GM19324 (cell line): ENCODE measurements around the gene POMGNT2.
"Not testable (repeated sequence)": the region's sequence is repeated elsewhere in the genome, so short reads cannot be mapped to it uniquely, and the experiment has no call there.

ENCODE experiments used
- ATAC-seq: cut with Tn5 transposase; IDR thresholded peaks from one replicate; pipeline ENCODE4 v1.9.1; 2021; ENCODE audit warnings: mild to moderate bottlenecking, moderate library complexity; ENCODE audit not compliant: unreplicated experiment, low FRiP score

The POMGNT2 gene

DNA sequence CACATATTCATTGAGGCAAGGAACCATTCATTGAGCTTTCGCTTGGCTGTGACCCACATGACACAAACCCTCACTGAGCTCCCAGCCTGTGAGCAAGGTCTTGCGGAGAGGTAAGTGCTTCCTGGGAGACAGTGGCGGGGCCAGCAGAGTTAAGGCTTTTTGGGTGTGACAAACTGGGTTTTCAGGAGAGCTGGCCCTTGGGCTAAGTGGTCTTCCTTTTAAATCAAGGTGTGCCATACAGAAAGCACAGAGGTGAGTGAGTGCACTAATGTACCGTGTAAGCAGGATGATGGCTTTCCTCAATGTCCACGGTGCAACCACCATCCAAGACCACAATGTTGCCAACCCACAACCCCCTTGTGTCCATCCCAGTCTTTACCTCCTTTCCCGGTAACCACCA is 28.6 kb downstream of the POMGNT2 start:
- ATAC-seq, result no peak

DNA sequence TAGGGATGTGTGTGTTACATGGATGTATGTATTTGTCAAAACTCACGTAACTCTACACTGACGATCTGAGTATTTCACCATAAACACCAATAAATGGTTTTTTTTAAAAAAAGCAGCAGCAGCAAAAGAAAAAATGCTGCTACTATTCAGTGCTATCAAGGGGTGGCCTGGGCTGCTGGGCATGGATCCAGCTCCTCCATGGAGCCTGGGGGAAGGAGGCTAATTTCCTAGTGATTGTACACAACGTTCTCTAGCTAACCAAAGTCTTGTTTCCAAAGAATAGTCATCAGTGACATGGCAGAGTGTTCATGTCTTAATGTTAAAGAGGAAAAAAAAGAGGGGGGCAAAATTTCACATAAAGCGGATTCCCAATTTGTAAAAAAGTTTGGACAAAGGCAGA is 29.0 kb downstream of the POMGNT2 start:
- ATAC-seq, result no peak

DNA sequence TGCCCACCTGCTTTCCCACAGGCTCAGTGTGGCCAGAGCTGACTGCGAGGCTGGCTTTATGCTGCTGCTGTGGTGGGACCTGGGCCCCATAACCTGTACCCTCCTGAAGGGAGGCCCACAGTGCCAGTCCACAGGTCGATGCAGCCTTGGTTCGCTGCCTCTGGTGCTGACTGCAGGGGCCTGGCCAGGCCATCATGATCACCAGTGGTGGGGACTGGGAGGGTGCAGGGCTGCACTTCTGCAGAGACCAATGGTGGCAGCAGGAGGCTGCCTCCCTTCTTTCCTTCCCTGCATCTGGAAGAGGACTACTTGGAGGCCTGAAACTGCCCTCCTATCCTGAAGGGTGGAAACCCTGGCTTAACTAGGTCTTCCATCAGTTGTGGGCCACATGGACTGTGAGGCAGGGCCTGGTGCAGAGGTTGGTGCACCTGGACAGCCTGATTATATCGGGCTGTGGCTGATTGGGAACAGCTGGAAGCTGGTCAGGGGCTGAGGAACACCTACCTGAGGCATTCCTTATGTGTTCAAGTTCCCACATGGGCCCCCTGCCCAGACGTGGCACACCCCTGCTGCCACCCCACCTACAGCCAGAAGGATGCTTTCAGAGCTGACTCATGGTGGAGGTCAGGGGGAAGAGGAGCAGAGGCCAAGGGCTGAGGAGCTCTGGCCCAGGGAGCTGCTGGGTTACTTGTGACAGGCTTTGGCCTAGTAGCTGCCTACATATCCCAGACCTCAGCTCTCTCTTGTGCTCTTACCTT is 29.8 kb downstream of the POMGNT2 start:
- ATAC-seq, result no peak

DNA sequence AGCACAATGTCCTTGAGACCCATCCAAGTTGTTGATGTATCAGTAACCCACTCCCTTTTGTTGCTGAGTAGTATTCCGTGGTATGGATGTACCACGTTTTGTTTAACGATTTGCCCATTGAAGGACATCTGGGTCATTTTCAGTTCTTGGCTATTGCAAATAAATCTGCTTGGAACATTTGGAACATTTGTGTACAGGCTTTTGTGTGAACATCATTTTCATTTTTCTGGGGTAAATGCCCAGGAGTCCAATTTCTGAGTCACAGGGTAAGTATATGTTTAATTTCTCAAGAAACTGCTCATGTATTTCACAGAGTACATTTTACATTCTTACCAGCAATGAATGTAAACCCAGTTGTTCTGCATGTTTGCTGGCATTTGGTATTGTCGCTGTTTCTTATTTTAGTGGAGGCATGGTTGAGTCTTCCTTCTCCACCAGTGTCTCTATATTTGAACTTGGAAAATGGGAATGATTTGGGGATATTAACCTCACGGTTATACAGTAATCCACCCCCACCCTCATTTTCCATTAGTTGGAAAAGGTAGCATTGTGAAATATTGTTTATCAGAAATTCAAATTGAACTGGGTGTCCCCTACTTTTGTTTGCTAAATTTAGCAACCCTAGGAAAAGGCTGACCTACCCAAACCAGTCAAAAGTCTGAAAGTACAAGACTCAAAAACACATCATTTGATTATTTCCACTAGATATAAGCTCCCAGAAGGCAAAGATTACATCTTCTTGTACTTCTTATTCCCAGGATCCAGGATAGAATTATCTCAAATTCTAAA is 30.8 kb downstream of the POMGNT2 start:
- no peak for ATAC-seq

DNA sequence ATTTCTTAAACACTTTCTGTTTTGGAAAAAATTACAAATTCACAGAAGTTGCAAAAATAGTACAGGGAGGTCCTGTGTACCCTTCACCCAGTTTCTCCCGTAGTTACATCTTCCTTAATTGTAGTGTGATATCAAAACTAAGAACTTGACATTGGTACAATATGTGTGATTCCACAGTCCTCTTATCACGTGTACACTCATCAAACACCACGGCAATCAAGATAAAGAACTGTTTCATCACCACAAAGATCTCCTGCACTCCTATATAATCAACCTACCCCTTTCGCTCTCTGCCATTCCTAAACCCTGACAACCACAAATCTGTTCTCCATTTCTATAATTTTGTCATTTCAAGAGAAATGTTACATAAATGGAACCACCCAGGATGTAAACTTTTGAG is 31.4 kb downstream of the POMGNT2 start:
- ATAC-seq, result no peak

DNA sequence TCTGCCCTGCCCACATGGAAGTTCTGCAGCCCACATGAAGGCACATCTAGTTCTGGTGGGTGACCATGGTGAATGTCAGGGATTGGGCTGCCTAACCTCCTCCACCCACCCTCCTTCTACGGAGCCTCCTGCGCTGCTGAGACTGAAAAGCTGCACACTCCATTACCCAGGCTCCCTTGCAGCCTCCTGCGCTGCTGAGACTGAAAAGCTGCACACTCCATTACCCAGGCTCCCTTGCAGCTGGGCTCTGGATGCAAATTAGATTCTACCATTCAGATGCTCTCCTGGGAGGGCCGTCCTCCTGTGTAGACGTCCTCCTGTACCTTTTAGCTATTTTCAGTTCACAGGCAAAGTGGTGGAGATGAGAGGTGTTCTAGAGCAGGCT is 32.1 kb downstream of the POMGNT2 start:
- no peak for ATAC-seq

DNA sequence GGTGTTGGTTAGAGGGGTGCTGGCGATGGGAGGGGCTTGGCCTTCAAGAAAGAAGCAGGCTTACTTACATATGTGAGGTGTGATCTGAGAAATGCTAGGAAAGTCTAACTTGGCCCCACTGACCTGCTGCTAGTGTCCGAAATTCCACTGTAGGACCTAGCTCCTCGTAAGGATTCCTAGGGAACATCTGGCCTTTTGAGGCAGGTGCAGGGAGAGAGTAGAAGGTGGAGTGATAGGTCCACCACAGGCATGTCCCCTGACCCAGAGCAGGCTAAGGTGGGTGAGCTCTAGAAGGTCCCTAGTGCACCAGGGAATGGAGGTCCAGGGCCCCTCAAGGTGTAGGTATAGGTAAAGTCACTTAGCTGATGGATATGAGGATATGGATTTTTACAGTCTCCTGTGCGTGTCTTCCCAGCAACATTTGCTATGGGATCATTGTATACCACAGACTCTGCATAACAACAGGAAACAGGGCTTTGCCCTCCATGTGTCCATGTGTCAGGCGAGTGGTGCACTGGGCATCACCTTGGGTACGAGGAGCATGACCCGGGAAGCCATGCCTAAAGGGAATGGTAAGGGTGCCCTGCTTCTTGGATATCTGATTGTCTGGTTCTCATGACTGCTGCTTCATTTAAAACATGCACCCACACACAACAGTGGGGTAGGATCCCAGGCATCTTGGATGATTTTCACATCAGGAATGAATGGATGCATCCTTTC is 32.6 kb downstream of the POMGNT2 start:
- ATAC-seq, result no peak

DNA sequence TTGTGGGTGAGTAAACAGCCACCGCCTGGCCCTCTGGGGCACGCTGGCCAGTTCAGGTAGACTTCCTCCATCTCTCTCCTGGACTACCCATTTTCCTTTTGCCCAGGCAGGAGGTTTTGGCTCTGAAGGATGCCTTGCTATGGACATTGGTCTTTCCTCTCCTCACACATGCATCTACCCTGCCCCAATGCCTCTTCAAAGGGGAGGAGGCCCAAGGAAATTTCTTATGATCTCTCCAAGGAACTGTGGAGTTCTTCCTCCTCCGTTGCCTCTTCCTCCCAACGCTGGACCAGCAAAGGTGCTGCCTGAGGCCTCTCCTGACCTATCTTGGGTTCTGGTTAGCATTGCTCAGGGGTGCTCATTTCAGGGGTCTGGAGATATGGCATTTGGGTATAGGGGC is 33.5 kb downstream of the POMGNT2 start:
- no peak for ATAC-seq

DNA sequence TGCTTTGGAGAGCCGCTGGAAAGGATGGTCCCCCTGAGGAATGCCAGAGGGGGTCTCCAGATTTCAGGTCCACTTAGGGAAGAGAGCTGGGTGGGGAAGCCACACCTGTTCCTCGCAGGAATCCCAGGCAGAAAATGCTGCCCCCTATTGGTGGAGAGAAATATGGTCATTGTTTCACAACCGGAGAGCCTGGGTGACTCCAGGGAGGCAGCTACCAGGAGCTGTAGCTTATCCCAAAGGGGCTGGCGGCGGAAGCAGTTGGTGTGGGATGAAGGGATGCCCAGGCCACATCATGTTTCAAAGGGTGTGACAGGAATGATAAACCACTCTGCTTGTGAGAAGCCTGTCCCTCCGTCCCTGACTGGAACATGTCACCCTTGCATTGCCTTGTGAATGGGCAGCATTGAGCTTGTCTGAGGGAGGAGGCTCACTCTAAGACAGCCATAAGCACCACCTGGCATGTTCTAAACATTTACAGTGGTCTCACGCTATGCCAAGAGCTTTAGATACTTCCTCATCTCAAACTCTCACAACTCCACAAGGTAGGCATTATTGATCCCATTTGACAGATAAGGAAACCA is 34.5 kb downstream of the POMGNT2 start:
- no peak for ATAC-seq

DNA sequence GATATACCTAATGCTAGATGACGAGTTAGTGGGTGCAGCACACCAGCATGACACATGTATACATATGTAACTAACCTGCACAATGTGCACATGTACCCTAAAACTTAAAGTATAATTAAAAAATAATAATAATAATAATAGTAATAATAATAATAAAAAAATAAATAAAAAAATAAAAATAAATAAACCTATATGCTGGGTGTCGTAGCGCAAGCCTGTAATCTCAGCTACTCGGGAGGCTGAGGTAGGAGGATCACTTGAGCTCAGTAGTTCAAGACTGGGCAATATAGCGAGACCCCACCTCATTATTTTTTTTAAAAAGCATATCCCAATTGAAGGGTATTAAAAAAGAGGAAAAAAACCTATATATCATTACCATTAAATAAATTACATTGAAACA is 35.2 kb downstream of the POMGNT2 start:
- not testable (repeated sequence) for ATAC-seq

DNA sequence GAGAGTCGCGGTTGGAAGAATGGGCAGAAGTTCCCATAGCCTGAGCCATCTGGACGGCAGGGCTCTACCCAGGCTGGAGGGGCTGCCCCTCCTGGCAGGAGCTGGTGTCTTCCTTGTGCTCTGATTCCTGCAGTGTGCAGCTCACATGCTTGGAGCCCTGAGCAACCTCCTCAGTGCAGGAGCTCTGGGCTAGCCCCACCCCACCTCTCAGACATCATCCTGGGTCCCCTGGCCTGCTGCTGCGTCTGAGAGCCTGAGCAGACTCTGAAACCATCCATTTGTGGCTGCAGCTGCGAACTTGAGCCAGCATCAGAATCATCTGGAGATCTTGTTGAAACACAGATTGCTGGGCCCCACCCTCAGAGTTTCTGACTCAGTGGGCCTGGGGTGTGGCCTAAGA is 42.8 kb downstream of the POMGNT2 start:
- no peak for ATAC-seq

DNA sequence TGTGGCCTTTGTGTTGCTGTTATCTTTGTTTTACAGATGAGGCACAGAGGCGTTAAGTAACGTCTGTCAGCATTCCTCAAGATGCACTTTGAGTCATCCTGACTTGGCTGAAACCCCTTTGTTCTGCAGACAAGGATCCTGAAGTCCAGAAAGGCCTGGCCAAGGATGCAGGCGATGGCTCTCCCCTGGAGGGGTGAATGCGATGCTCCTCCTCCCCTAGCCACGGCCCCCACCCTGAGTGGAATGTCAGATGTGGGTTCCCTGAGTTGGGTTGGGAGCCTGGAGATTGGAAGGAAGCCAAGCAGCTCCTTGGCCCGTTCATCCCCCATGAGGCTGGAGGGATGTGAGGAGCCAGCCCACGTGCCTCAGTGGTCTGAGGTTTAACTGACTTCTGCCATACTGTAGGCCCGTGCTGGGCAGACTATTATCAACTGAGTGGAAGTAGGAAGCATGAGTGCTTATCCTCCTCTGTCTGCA is 43.3 kb downstream of the POMGNT2 start:
- no peak for ATAC-seq

DNA sequence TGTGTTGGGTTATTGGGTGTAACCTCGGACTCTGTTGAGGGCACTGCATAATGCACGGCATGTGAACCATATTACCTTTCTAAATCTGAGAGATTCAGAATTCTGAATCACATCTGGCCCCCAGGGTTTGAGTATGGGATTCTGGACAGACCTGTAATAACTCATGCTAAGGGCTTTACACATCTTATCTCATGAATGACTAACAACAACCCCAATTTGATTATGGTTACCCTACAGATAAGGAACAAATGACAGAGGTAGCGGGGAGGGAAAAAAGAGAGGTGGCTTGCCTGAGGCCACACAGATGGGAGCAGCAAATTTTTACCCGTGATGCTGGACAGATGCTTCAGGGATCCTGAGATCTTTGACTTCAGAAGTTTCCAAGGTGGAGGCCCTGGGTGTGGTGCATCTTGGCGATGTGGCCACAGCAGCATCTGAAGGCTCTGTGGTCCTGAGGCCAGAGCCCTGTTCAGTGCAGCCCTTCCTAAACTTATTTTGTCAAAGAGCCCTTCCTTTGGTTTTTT is 43.8 kb downstream of the POMGNT2 start:
- ATAC-seq, result no peak

DNA sequence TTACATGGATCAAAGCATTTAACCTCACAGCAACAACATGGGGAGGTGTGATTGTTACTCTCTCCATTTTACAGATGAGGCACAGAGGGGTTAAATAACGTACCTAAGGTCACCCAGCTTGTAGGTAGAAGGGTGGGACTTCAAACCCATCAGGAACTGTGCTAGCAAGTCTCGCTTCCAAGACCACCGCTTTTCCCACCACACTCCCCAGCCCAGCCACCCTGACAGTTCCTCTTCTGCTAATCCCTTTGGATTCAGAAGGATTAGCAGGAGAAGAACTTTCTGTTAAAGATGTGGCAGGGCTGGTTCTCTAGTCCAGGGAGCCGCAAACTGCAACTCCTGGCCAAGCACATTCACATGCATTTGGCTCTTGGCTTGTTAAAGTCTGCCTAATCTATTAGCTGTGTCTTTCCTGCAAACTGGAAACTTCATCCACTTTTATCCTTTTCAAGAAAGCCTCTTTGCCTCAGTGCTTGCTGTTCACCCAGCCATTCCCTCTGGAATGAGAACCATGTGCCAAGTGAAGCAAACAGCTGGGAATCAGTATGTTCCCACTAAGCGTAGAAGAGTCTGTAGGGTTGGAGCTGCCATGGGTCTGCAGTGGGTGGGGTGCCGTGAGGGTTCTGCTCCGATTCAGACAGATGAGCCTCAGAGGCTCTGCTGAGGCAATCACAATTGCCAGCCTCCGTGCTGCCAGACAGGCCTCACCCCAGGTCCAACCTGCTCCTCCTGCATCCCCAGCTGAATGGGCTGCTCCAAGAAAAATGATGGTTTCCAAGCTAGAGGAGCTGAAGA is 44.6 kb downstream of the POMGNT2 start:
- ATAC-seq, result no peak

DNA sequence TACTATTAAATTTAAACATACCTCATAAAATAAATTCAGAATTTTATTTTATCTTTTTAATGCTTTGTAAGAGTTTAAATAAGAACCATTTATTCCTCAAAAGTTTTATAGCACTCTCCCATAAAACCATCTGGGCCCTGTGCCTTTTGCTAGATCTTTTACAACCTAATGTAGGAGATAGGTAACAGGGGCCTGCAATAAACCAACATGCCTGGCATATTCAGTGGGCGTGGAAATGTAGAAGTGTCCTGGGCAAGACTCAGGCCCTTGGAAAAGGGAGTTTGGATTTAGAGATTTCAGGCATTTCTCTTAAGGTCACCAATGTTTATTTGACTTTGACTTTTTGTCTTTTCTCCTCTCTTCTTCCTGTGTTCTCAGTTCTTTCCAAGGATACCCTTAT is 46.4 kb downstream of the POMGNT2 start:
- ATAC-seq, result no peak

DNA sequence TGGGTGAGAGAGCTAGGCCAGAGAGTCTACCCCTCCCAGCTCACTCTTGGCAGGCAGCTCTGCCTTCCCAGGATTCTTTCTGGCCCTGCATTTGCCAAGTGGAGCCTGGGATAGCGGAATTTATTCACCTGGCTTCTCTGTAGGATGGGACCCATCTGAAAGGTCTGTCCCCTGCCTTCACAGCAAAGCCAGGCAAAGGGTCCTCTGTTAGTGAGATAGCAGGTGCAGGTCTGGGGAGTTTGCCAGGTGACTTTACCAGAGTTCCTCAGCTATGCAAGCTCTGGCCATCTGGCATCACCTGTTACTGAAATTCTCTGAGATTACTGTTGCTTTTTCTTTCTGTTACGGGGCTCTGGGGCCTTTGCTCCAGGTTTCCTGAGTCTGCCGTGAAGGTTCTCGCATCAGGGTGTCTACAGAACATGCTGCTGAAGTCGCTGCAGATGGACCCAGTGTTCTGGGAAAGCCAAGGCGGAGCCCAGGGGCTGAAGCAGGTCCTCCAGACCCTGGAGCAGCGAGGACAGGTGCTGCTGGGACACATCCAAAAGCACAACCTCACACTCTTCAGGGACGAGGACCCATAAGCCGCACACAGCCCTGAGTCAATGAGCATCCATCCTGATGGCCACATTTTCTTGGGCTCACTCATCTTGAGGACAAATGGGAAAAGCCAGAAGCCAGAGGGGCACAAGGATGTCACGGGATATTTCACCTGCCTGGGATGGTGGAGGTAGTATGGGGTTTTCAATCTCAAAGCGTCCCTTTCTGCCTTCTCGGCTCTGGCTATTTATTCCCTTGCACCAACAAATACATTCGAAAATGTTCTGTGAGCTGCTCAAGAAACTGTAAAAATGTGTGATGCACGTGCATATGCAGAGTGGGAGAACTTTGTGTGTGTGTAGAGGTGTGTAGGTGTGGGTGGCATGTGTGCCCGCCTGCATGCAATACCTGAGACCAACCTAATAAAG is 49.8 kb downstream of the POMGNT2 start:
- ATAC-seq, result no peak

DNA sequence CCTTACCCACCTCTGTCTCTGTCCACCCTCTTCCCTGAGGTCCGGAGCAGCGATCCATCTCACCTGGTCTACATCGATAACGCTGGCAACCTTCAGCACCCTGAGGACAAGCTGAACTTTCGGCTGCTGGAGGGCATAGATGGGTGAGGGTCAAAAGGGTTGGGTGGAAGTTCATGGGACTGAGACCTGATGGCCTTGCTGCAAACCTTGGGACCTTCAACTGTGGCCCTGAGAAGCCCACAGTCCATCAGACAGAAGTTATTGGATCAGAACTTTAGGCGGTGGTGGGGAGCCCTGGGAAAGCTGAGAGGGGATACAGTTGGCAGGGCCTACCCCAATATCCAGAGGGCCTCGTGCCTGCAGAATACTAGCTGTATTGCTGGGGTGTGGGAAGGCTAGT is 50.5 kb downstream of the POMGNT2 start:
- no peak for ATAC-seq

DNA sequence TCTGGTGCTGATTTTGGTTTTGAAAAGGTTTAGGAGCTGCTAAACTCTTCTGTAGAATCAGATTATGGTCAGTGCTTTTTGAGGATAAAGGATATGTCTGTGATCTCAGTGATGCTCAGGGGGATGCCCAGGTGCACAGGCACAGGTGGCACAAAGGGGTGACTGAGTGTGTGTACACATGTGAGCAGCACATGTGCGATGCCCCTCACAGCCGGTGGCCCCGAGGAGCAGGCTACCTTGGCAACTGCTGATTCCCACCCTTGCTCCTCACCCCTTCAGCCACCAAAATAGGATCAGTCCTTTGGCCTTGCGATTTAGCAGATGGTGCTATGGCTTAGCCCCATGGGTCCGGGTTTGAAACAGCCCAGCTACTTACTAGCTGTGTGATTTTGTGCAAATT is 51.1 kb downstream of the POMGNT2 start:
- ATAC-seq, result no peak

DNA sequence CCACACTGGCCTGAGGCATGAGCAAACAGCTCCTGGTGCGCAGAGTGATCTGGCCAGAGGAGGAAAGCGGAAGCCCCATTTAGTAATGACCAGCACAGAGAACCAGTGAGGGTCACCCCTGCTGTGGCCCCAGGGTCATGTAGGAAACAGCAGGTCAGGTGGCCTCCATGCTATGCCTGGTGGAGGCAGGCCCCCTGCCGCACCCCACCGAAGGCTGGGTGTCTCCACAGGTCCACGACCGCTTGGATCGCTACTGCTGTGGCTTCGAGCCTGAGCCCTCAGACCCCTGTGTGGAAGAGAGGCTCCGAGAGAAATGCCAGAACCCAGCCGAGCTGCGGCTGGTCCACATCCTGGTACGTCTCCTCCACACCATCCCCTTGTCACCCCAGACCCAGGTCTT is 52.6 kb downstream of the POMGNT2 start:
- ATAC-seq, result no peak
